ENCODE results near the gene SPIRE1. TPM values are rescaled to one million over a fixed set of nuclear protein-coding genes. Genes with fewer than 3 reads are reported as not detected.

SPIRE1 gene
- total RNA-seq, 1 experiment from 2014 or later = 9.5 TPM

- peaks cover 6% of the 10 kb centered on the region for H3K36me3 Mint-ChIP-seq (ENCODE audit: insufficient read depth, unreplicated experiment)
- H3K4me1 ChIP-seq = no peaks in the 10 kb centered on the region; the same call in 1 of the 2 replicates
- intact Hi-C loops (cut with micrococcal nuclease; ENCODE audit: unreplicated experiment) = no loop called here
- H3K36me3 ChIP-seq (ENCODE audit: control insufficient read depth, insufficient read depth, low read length) = no peaks in the 10 kb centered on the region
- BruUV-seq (replicated peaks) = TSS peak; percentile 58
- DNase-seq = no peak
- H3K4me3 Mint-ChIP-seq (ENCODE audit: unreplicated experiment) = no peak overlapping the region
- H3K27me3 ChIP-seq (replicated peaks; ENCODE audit: control insufficient read depth, insufficient read depth, low read length) = no peaks in the 10 kb centered on the region
- H3K27ac Mint-ChIP-seq (ENCODE audit: unreplicated experiment) = no peak overlapping the region
- no peaks in the 10 kb centered on the region for H3K27me3 Mint-ChIP-seq (ENCODE audit: insufficient read depth, unreplicated experiment)
- H3K4me1 Mint-ChIP-seq (ENCODE audit: low read depth, unreplicated experiment) = peaks cover 6% of the 10 kb centered on the region
- no peak overlapping the region for H3K4me3 ChIP-seq (ENCODE audit: low read depth, low read length)
- CTCF ChIA-PET = interaction anchor here (0.7 kb wide), 1 partner anchor 1724 kb away, joined by 3 read pairs; no protein-coding TSS in a partner anchor
- no peaks in the 10 kb centered on the region for H3K9me3 Mint-ChIP-seq (ENCODE audit: unreplicated experiment)
- POLR2A ChIA-PET = no interaction called here
- H3K9me3 ChIP-seq = no peaks in the 10 kb centered on the region
- TF ChIP-seq CTCF (IDR thresholded peaks at IDR 0.05; ENCODE audit: insufficient read depth in 1 of 2, low read depth in 1 of 2, low read length in 1 of 2, severe bottlenecking in 1 of 2, unreplicated experiment in 1 of 2) = no peak
Measured at GRCh38 chr18:12421732-12422131, 236.2 kb downstream of the SPIRE1 start.

DNA sequence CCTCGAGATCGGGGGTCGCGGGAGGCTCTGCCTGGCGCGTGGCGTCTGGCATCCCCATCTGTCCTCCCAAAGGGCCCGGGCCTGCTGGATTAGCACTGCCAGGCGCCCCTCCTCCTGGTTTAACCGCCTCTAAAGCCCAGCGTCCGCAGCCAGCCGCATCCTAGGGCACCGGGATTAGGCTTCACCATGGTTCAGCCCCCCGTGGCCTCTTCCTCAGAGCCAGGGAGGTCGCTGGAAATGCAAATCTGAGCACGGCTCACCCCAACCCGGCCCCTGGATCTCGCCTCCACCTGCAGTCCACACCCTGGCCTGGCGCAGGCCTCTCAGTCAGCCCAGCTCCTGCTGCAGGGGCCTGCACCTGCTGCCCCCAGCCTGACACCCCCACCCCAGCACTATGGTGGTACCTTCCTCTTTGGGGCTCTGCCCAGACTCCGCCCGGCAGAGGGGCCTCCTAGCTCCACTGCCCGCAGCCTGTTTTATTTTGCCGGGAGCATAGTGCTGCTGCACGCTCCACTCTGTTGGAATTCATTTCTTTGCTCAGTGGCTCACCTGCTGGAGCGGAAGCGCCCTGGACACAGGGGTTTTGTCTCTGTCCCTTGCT lies 237.0 kb downstream of the SPIRE1 start:
- ChIA-PET POLR2A (no interaction called here), CTCF (no interaction called here)
- H3K9me3 Mint-ChIP-seq (ENCODE audit: unreplicated experiment) = no peaks in the 10 kb centered on the region
- peaks cover 6% of the 10 kb centered on the region for H3K36me3 Mint-ChIP-seq (ENCODE audit: insufficient read depth, unreplicated experiment)
- DNase-seq = no peak
- BruUV-seq (replicated peaks) = no TSS peak
- peak overlapping the region; percentile 68 for H3K4me3 Mint-ChIP-seq (ENCODE audit: unreplicated experiment)
- intact Hi-C loops (cut with micrococcal nuclease; ENCODE audit: unreplicated experiment) = no loop called here
- Histone ChIP-seq H3K27me3 (replicated peaks; ENCODE audit: control insufficient read depth, insufficient read depth, low read length) (no peaks in the 10 kb centered on the region), H3K4me1 (no peaks in the 10 kb centered on the region; the same call in 1 of the 2 replicates), H3K36me3 (ENCODE audit: control insufficient read depth, insufficient read depth, low read length) (no peaks in the 10 kb centered on the region), H3K9me3 (no peaks in the 10 kb centered on the region), H3K4me3 (ENCODE audit: low read depth, low read length) (no peak overlapping the region)
- H3K27me3 Mint-ChIP-seq (ENCODE audit: insufficient read depth, unreplicated experiment) = no peaks in the 10 kb centered on the region
- H3K4me1 Mint-ChIP-seq (ENCODE audit: low read depth, unreplicated experiment) = peaks cover 6% of the 10 kb centered on the region
- TF ChIP-seq CTCF (IDR thresholded peaks at IDR 0.05; ENCODE audit: insufficient read depth in 1 of 2, low read depth in 1 of 2, low read length in 1 of 2, severe bottlenecking in 1 of 2, unreplicated experiment in 1 of 2) = no peak
- H3K27ac Mint-ChIP-seq (ENCODE audit: unreplicated experiment) = peak overlapping the region; percentile 53

- Histone ChIP-seq H3K36me3 (ENCODE audit: control insufficient read depth, insufficient read depth, low read length) (no peaks in the 10 kb centered on the region), H3K27me3 (replicated peaks; ENCODE audit: control insufficient read depth, insufficient read depth, low read length) (no peaks in the 10 kb centered on the region), H3K9me3 (no peaks in the 10 kb centered on the region), H3K4me1 (no peaks in the 10 kb centered on the region; the same call in 1 of the 2 replicates), H3K4me3 (ENCODE audit: low read depth, low read length) (no peak overlapping the region)
- H3K4me3 Mint-ChIP-seq (ENCODE audit: unreplicated experiment) = no peak overlapping the region
- POLR2A ChIA-PET = no interaction called here
- CTCF ChIA-PET = interaction anchor here (0.6 kb wide), 1 partner anchor 53 kb away, joined by 6 read pairs; no protein-coding TSS in a partner anchor
- H3K4me1 Mint-ChIP-seq (ENCODE audit: low read depth, unreplicated experiment) = no peaks in the 10 kb centered on the region
- TF ChIP-seq CTCF (IDR thresholded peaks at IDR 0.05; ENCODE audit: insufficient read depth in 1 of 2, low read depth in 1 of 2, low read length in 1 of 2, severe bottlenecking in 1 of 2, unreplicated experiment in 1 of 2) = no peak
- no peak overlapping the region for H3K27ac Mint-ChIP-seq (ENCODE audit: unreplicated experiment)
- no TSS peak for BruUV-seq (replicated peaks)
- H3K9me3 Mint-ChIP-seq (ENCODE audit: unreplicated experiment) = no peaks in the 10 kb centered on the region
- intact Hi-C loops (cut with micrococcal nuclease; ENCODE audit: unreplicated experiment) = no loop called here
- H3K27me3 Mint-ChIP-seq (ENCODE audit: insufficient read depth, unreplicated experiment) = no peaks in the 10 kb centered on the region
- DNase-seq = no peak
- peaks cover 6% of the 10 kb centered on the region for H3K36me3 Mint-ChIP-seq (ENCODE audit: insufficient read depth, unreplicated experiment)
Measured at GRCh38 chr18:12417687-12418086, 240.2 kb downstream of the SPIRE1 start.
